Upper lobe of left lung (tissue), 6 donors: ENCODE data around the gene UPP2. TPM values are rescaled to one million over a fixed set of nuclear protein-coding genes. Genes with fewer than 3 reads are reported as not detected.

Experiments used
- ATAC-seq, 2 donors: fragments of 200-7000 bp; cut with Tn5 transposase; one replicate each; pipeline ENCODE4 v1.9.1; 2022; ENCODE audit warnings: mild to moderate bottlenecking in 2 of 2, moderate library complexity in 2 of 2; ENCODE audit not compliant: low FRiP score in 2 of 2
- DNase-seq, 2 donors: peaks; one replicate each; pipeline ENCODE4 v3.0.0-alpha.2; 2019 to 2020
- H3K27ac ChIP-seq, 4 donors: fragments of 200-600 bp; sonication (generic); one replicate each; pipeline ENCODE4 v1.5.1; 2016 to 2019
- H3K27me3 ChIP-seq, 4 donors: fragments of 200-600 bp; sonication (generic); one replicate each; pipeline ENCODE4 v1.5.1; 2017 to 2019
- H3K36me3 ChIP-seq, 4 donors: fragments of 200-600 bp; sonication (generic); one replicate each; pipeline ENCODE4 v1.5.1; 2016 to 2019
- H3K4me1 ChIP-seq, 4 donors: fragments of 200-600 bp; sonication (generic); one replicate each; pipeline ENCODE4 v1.5.1; 2018 to 2019
- H3K4me3 ChIP-seq, 4 donors: fragments of 200-600 bp; sonication (generic); one replicate each; pipeline ENCODE4 v1.5.1; 2017 to 2019; ENCODE audit warnings: mild to moderate bottlenecking in 2 of 4, moderate library complexity in 1 of 4
- H3K9me3 ChIP-seq, 4 donors: fragments of 200-600 bp; sonication (generic); one replicate each; pipeline ENCODE4 v1.5.1; 2018 to 2019
- CTCF ChIP-seq, 6 experiments: fragments of 450-650 bp in 4 of 6; fragments of 200-600 bp in 2 of 6; sonication (generic) in 2 of 6; IDR thresholded peaks; one replicate each; pipeline ENCODE4 v1.5.1; 2016 to 2019; ENCODE audit warnings: antibody characterized with exemption in 6 of 6
- EP300 ChIP-seq, 4 donors: sonication (generic); formaldehyde crosslinking; IDR thresholded peaks; one replicate each; pipeline ENCODE4 v1.5.1; 2017; ENCODE audit warnings: antibody characterized with exemption in 4 of 4, control low read depth in 2 of 4
- POLR2A ChIP-seq, 4 donors: fragments of 450-650 bp; IDR thresholded peaks; one replicate each; pipeline ENCODE4 v1.5.1; 2016 to 2017; ENCODE audit warnings: antibody characterized with exemption in 4 of 4, mild to moderate bottlenecking in 2 of 4
- POLR2AphosphoS5 ChIP-seq, 2 donors: sonication (generic); formaldehyde crosslinking; IDR thresholded peaks; one replicate each; pipeline ENCODE4 v1.5.1; 2017; ENCODE audit warnings: antibody characterized with exemption in 2 of 2
- WGBS, 2 donors: methylation state at CpG; one replicate each; pipeline ENCODE4 v1.1.5; 2017 to 2018; 5-methylcytosine and 5-hydroxymethylcytosine counted together
- total RNA-seq, 6 donors: library from RNA; depleted of rRNA in 4 of 6; stranded (reverse); fragments of >200 nt in 4 of 6; gene quantifications; one replicate each; pipeline versions ENCODE4 v1.1.0 to v1.2.1, GENCODE V29; 2016 to 2021
- donor health status: DM: no; HTN: no; CAD: no; lungs with moderate emphysema.
- donor health status: DM: no; HTN: yes; CAD: no; lungs with severe emphysema.

The UPP2 gene
- total RNA-seq, 6 donors from 2014 or later, result not detected

- no peak for ATAC-seq
- Histone ChIP-seq H3K27me3 (no peaks in the 10 kb centered on the region), H3K27ac (no peak overlapping the region), H3K36me3 (no peaks in the 10 kb centered on the region), H3K4me1 (no peaks in the 10 kb centered on the region), H3K4me3 (no peak overlapping the region), H3K9me3 (no peaks in the 10 kb centered on the region)
- no peak for TF ChIP-seq POLR2AphosphoS5 (IDR thresholded peaks at IDR 0.05)
- no peak for TF ChIP-seq CTCF (IDR thresholded peaks at IDR 0.05)
- TF ChIP-seq POLR2A (IDR thresholded peaks at IDR 0.05), result no peak
- no peak for TF ChIP-seq EP300 (IDR thresholded peaks at IDR 0.05)
- WGBS, 2 donors, result 86 to 87% methylated on average over 5 of the region's 5 CpGs
- DNase-seq, result no peak
Observed at GRCh38 chr2:158060835-158061435, 40.7 kb upstream of the UPP2 start.

- Histone ChIP-seq H3K4me3 (no peak overlapping the region), H3K9me3 (no peaks in the 10 kb centered on the region), H3K27me3 (no peaks in the 10 kb centered on the region), H3K27ac (no peak overlapping the region), H3K36me3 (no peaks in the 10 kb centered on the region), H3K4me1 (no peaks in the 10 kb centered on the region)
- 92 to 96% methylated on average over 5 of the region's 5 CpGs for WGBS, 2 donors
- ATAC-seq (no peak), DNase-seq (no peak)
- no peak for TF ChIP-seq EP300 (IDR thresholded peaks at IDR 0.05)
- TF ChIP-seq CTCF (IDR thresholded peaks at IDR 0.05), result no peak
- no peak for TF ChIP-seq POLR2AphosphoS5 (IDR thresholded peaks at IDR 0.05)
Observed at GRCh38 chr2:158061763-158062162, 39.9 kb upstream of the UPP2 start.

- H3K27me3 ChIP-seq, result no peaks in the 10 kb centered on the region
- no peaks in the 10 kb centered on the region for H3K4me1 ChIP-seq
- WGBS, 2 donors, result 87 to 91% methylated on average over 3 of the region's 3 CpGs
- no peaks in the 10 kb centered on the region for H3K36me3 ChIP-seq
- H3K27ac ChIP-seq, result no peak overlapping the region
- TF ChIP-seq POLR2AphosphoS5 (IDR thresholded peaks at IDR 0.05) (no peak), POLR2A (IDR thresholded peaks at IDR 0.05) (no peak), EP300 (IDR thresholded peaks at IDR 0.05) (no peak), CTCF (IDR thresholded peaks at IDR 0.05) (no peak)
- H3K9me3 ChIP-seq, result no peaks in the 10 kb centered on the region
- no peak for DNase-seq
- no peak overlapping the region for H3K4me3 ChIP-seq
- no peak for ATAC-seq
Observed at GRCh38 chr2:158066046-158066713, 35.5 kb upstream of the UPP2 start.

- no peaks in the 10 kb centered on the region for H3K27me3 ChIP-seq
- H3K36me3 ChIP-seq, result no peaks in the 10 kb centered on the region
- H3K4me3 ChIP-seq, result no peak overlapping the region
- no peak for TF ChIP-seq POLR2AphosphoS5 (IDR thresholded peaks at IDR 0.05)
- no peak for TF ChIP-seq CTCF (IDR thresholded peaks at IDR 0.05)
- TF ChIP-seq EP300 (IDR thresholded peaks at IDR 0.05), result no peak
- TF ChIP-seq POLR2A (IDR thresholded peaks at IDR 0.05), result no peak
- no peaks in the 10 kb centered on the region for H3K9me3 ChIP-seq
- DNase-seq (no peak), ATAC-seq (no peak)
- 88 to 92% methylated on average over 5 of the region's 5 CpGs for WGBS, 2 donors
- H3K27ac ChIP-seq, result no peak overlapping the region
- H3K4me1 ChIP-seq, result no peaks in the 10 kb centered on the region
Observed at GRCh38 chr2:158071018-158071417, 30.7 kb upstream of the UPP2 start.

GRCh38 chr2:158072361-158072760, 29.3 kb upstream of the UPP2 start:
- no peak for ATAC-seq
- H3K36me3 ChIP-seq, result no peaks in the 10 kb centered on the region

More at GRCh38 chr2:158072361-158072760, 29.3 kb upstream of the UPP2 start:
- WGBS, 2 donors, result 73 to 87% methylated on average over 1 of the region's 1 CpG
- peak in 1 of 2 donors; percentile 25 for DNase-seq
- TF ChIP-seq POLR2AphosphoS5 (IDR thresholded peaks at IDR 0.05), result no peak
- no peak for TF ChIP-seq POLR2A (IDR thresholded peaks at IDR 0.05)
- TF ChIP-seq EP300 (IDR thresholded peaks at IDR 0.05), result no peak
- no peak for TF ChIP-seq CTCF (IDR thresholded peaks at IDR 0.05)
- Histone ChIP-seq H3K27me3 (no peaks in the 10 kb centered on the region), H3K4me3 (no peak overlapping the region), H3K4me1 (no peaks in the 10 kb centered on the region), H3K27ac (no peak overlapping the region), H3K9me3 (no peaks in the 10 kb centered on the region)
